Lung (tissue), 12 donors: Measurements from ENCODE around the gene MLIP. TPM values are rescaled to one million over a fixed set of nuclear protein-coding genes. Genes with fewer than 3 reads are reported as not detected.
"Not testable (repeated sequence)": the region's sequence is repeated elsewhere in the genome, so short reads cannot be mapped to it uniquely, and the experiment has no call there.

ENCODE experiments used
- ATAC-seq: fragments of 200-7000 bp; cut with Tn5 transposase; one replicate; pipeline ENCODE4 v1.9.1; 2020; ENCODE audit warnings: moderate number of reproducible peaks; ENCODE audit not compliant: insufficient read depth, low FRiP score
- DNase-seq, 3 donors: peaks; one replicate each; pipeline ENCODE4 v3.0.0-alpha.2; 2013 to 2017
- H3K27ac ChIP-seq, 2 donors: one replicate each; pipeline ENCODE4 v1.5.1; 2013; ENCODE audit warnings: mild to moderate bottlenecking in 2 of 2, moderate library complexity in 2 of 2, control low read depth in 1 of 2, inconsistent platforms in 1 of 2, low read depth in 1 of 2, low read length in 1 of 2
- H3K27me3 ChIP-seq, 3 donors: one replicate each; pipeline ENCODE4 v1.5.1; 2013; ENCODE audit warnings: low read length in 2 of 3; ENCODE audit not compliant: control insufficient read depth in 3 of 3, insufficient read depth in 3 of 3
- H3K36me3 ChIP-seq, 4 donors: one replicate each; pipeline ENCODE4 v1.5.1; 2013; ENCODE audit warnings: low read length in 4 of 4, mild to moderate bottlenecking in 1 of 4, moderate library complexity in 1 of 4; ENCODE audit not compliant: control insufficient read depth in 4 of 4, insufficient read depth in 4 of 4
- H3K4me1 ChIP-seq, 5 donors: one replicate each; pipeline ENCODE4 v1.5.1; 2013; ENCODE audit warnings: low read length in 5 of 5, mild to moderate bottlenecking in 2 of 5, moderate library complexity in 1 of 5; ENCODE audit not compliant: control insufficient read depth in 5 of 5, insufficient read depth in 5 of 5
- H3K4me3 ChIP-seq: one replicate; pipeline ENCODE4 v1.5.1; 2013; ENCODE audit warnings: mild to moderate bottlenecking, control low read depth, moderate library complexity
- H3K9ac ChIP-seq, 2 donors: one replicate each; pipeline ENCODE4 v1.5.1; 2013; ENCODE audit warnings: low read length in 2 of 2, control low read depth in 1 of 2; ENCODE audit not compliant: insufficient read depth in 1 of 2
- H3K9me3 ChIP-seq, 4 donors: one replicate each; pipeline ENCODE4 v1.5.1; 2013; ENCODE audit warnings: low read length in 3 of 4, mild to moderate bottlenecking in 1 of 4, moderate library complexity in 1 of 4; ENCODE audit not compliant: control insufficient read depth in 4 of 4, insufficient read depth in 3 of 4
- CTCF ChIP-seq: IDR thresholded peaks from 2 replicates; pipeline ENCODE4 v1.5.1; 2012; ENCODE audit warnings: mild to moderate bottlenecking; ENCODE audit errors: control extremely low read depth, extremely low read depth
- WGBS, 2 donors: extraction: QIAGEN DNeasy Blood & Tissue Kit; methylation state at CpG; one replicate each; pipeline ENCODE4 v1.1.7; 2013; 5-methylcytosine and 5-hydroxymethylcytosine counted together
- polyA plus RNA-seq, 2 donors: library from polyadenylated mRNA; stranded (reverse); fragments of 200-250 nt; gene quantifications; one replicate each; pipeline ENCODE4 v1.2.1, GENCODE V29; 2013
- total RNA-seq, 2 donors: library from RNA; depleted of rRNA in 1 of 2; stranded (reverse); fragments of >200 nt in 1 of 2; gene quantifications; one replicate each; pipeline ENCODE4 v1.2.1, GENCODE V29; 2014 to 2021
- donor health status: control.
- donor health status: control.
- donor health status: Bipolar disorder and iron deficiency.
- donor health status: healthy.
- donor health status: DM: yes; HTN: yes; CAD: no.

MLIP gene
- total and polyA plus RNA-seq, 4 donors = 0.16 to 1.3 (median 0.35) TPM

- Histone ChIP-seq H3K4me1 (peaks cover 0 to 9% (median 0%) of the 10 kb centered on the region in 5 donors), H3K9me3 (no peaks in the 10 kb centered on the region), H3K27ac (no peak overlapping the region), H3K4me3 (no peak overlapping the region), H3K9ac (no peak overlapping the region), H3K36me3 (no peaks in the 10 kb centered on the region), H3K27me3 (no peaks in the 10 kb centered on the region)
- no peak for TF ChIP-seq CTCF
- WGBS, 2 donors = 85 to 92% methylated on average over 2 of the region's 2 CpGs
- DNase-seq (no peak), ATAC-seq (no peak)
Observed at GRCh38 chr6:54206510-54206909, 95.3 kb downstream of the MLIP start.

GRCh38 chr6:54209983-54210382 is 98.7 kb downstream of the MLIP start:
- H3K4me3 ChIP-seq, DNase-seq, H3K4me1 ChIP-seq, ATAC-seq, H3K27me3 ChIP-seq, H3K9ac ChIP-seq, H3K36me3 ChIP-seq, H3K27ac ChIP-seq, H3K9me3 ChIP-seq: not testable (repeated sequence)
- 84 to 92% methylated on average over 6 of the region's 7 CpGs for WGBS, 2 donors

GRCh38 chr6:54214286-54214685 is 103.0 kb downstream of the MLIP start:
- H3K4me3 ChIP-seq = no peak overlapping the region
- no peaks in the 10 kb centered on the region for H3K4me1 ChIP-seq
- no peaks in the 10 kb centered on the region for H3K9me3 ChIP-seq
- TF ChIP-seq CTCF = no peak
- no peak overlapping the region for H3K9ac ChIP-seq
- no peaks in the 10 kb centered on the region for H3K36me3 ChIP-seq
- H3K27me3 ChIP-seq = no peaks in the 10 kb centered on the region
- 79% methylated on average over 1 of the region's 1 CpG for WGBS, 2 donors
- ATAC-seq (no peak), DNase-seq (no peak)
- H3K27ac ChIP-seq = no peak overlapping the region

- Histone ChIP-seq H3K36me3 (no peaks in the 10 kb centered on the region), H3K4me1 (no peaks in the 10 kb centered on the region), H3K27me3 (no peaks in the 10 kb centered on the region), H3K27ac (no peak overlapping the region), H3K9me3 (no peaks in the 10 kb centered on the region), H3K9ac (no peak overlapping the region), H3K4me3 (no peak overlapping the region)
- ATAC-seq (no peak), DNase-seq (no peak)
- TF ChIP-seq CTCF = no peak
Observed at GRCh38 chr6:54216336-54216735, 105.1 kb downstream of the MLIP start.
